Keratinocyte (primary cell): ENCODE results near the gene SFXN2. TPM values are rescaled to one million over a fixed set of nuclear protein-coding genes. Genes with fewer than 3 reads are reported as not detected.

Source experiments
- DNase-seq: peaks from one replicate; pipeline ENCODE4 v3.0.0-alpha.2; 2011; ENCODE audit warnings: low read depth, missing footprints, low spot score
- FAIRE-seq: peaks from 2 replicates; lab custom pipeline; 2011; peaks lifted over from hg19 to GRCh38; lab: Jason Lieb, UNC
- H2AFZ ChIP-seq: 2 replicates; pipeline ENCODE4 v1.6.0; 2012; ENCODE audit warnings: low read length, control low read depth, inconsistent platforms; ENCODE audit not compliant: control insufficient read depth
- H3K27ac ChIP-seq: 2 replicates; pipeline ENCODE4 v1.5.1; 2011; ENCODE audit warnings: low read length; ENCODE audit not compliant: control insufficient read depth, insufficient read depth
- H3K27me3 ChIP-seq: 3 replicates; pipeline ENCODE4 v1.6.0; 2011; ENCODE audit warnings: low read length; ENCODE audit not compliant: control insufficient read depth, insufficient read depth; ENCODE audit errors: extremely low read depth
- H3K36me3 ChIP-seq, 2 experiments: 2 replicates in 1 of 2; 3 replicates in 1 of 2; pipeline ENCODE4 v1.5.1; 2011; ENCODE audit warnings: low read length in 2 of 2, mild to moderate bottlenecking in 1 of 2; ENCODE audit not compliant: control insufficient read depth in 2 of 2, insufficient read depth in 2 of 2; ENCODE audit errors: extremely low read depth in 1 of 2
- H3K4me1 ChIP-seq: 3 replicates; pipeline ENCODE4 v1.5.1; 2011; ENCODE audit warnings: low read length; ENCODE audit not compliant: control insufficient read depth, insufficient read depth; ENCODE audit errors: extremely low read depth
- H3K4me2 ChIP-seq: 3 replicates; pipeline ENCODE4 v1.6.0; 2011; ENCODE audit warnings: low read depth, low read length; ENCODE audit not compliant: control insufficient read depth, insufficient read depth; ENCODE audit errors: extremely low read depth
- H3K4me3 ChIP-seq, 3 experiments: fragments of 200-600 bp in 1 of 3; sonication (generic) in 1 of 3; 2 replicates in 2 of 3; 3 replicates in 1 of 3; pipeline ENCODE4 v1.5.1; 2011 to 2016; ENCODE audit warnings: low read length in 3 of 3, mild to moderate bottlenecking in 3 of 3, control low read depth in 2 of 3, inconsistent platforms in 1 of 3, low read depth in 1 of 3, mixed read lengths in 1 of 3, mixed run types in 1 of 3, moderate library complexity in 1 of 3; ENCODE audit not compliant: control insufficient read depth in 2 of 3, insufficient read depth in 2 of 3; ENCODE audit errors: extremely low read depth in 1 of 3
- H3K79me2 ChIP-seq: 2 replicates; pipeline ENCODE4 v1.6.0; 2012; ENCODE audit warnings: low read length; ENCODE audit not compliant: control insufficient read depth, insufficient read depth
- H3K9ac ChIP-seq: 3 replicates; pipeline ENCODE4 v1.6.0; 2011; ENCODE audit warnings: low read length; ENCODE audit not compliant: control insufficient read depth, insufficient read depth; ENCODE audit errors: extremely low read depth
- H3K9me1 ChIP-seq: 3 replicates; pipeline ENCODE4 v1.6.0; 2011; ENCODE audit warnings: low read length; ENCODE audit not compliant: control insufficient read depth, insufficient read depth; ENCODE audit errors: extremely low read depth
- H3K9me3 ChIP-seq: 2 replicates; pipeline ENCODE4 v1.5.1; 2012; ENCODE audit warnings: low read depth, low read length; ENCODE audit not compliant: control insufficient read depth
- H4K20me1 ChIP-seq: 3 replicates; pipeline ENCODE4 v1.6.0; 2011; ENCODE audit warnings: low read length; ENCODE audit not compliant: control insufficient read depth, insufficient read depth; ENCODE audit errors: extremely low read depth
- CTCF ChIP-seq, 3 experiments: IDR thresholded peaks in 1 of 3; conservative IDR thresholded peaks in 1 of 3; optimal IDR thresholded peaks in 1 of 3; 2 replicates in 2 of 3; 3 replicates in 1 of 3; pipeline versions ENCODE3 to v1.5.1; 2011; ENCODE audit warnings: low read length in 3 of 3, mild to moderate bottlenecking in 3 of 3, moderate library complexity in 2 of 3, control low read depth in 1 of 3, inconsistent platforms in 1 of 3; ENCODE audit not compliant: insufficient read depth in 2 of 3; ENCODE audit errors: extremely low read depth in 1 of 3
- EZH2 ChIP-seq: IDR thresholded peaks from one replicate; pipeline ENCODE4 v1.6.1; 2012; ENCODE audit warnings: inconsistent platforms, mild to moderate bottlenecking, low read length, moderate library complexity
- dilution Hi-C: fragments of 300-500 bp; cut with MboI; formaldehyde crosslinking; loops from one replicate; pipeline ENCODE4 v1.7.0; 2020; ENCODE audit warnings: low sequenced_read_pairs; ENCODE audit not compliant: extremely low pct_ligation_motif_present
- polyA plus RNA-seq, 5 experiments: library from polyadenylated mRNA; depleted of rRNA in 3 of 5; stranded (reverse) in 3 of 5; stranded (forward) in 1 of 5; unstranded in 1 of 5; fragments of >200 nt; gene quantifications; 1 replicate in 1 of 5; 2 replicates in 3 of 5; 3 replicates in 1 of 5; pipeline versions ENCODE4 v1.2.1 to v1.2.3, GENCODE V29; 2011 to 2012; ENCODE audit warnings: missing spikeins in 2 of 5, low read depth in 1 of 5, low replicate concordance in 1 of 5

SFXN2 gene
- polyA plus RNA-seq, 1 donor (not counting 4 experiments of a cell fraction or from before 2014, with no cell fraction given) = 5.0 TPM

GRCh38 chr10:102738692-102739121 lies 24.3 kb downstream of the SFXN2 start:
- H3K9me3 ChIP-seq = no peaks in the 10 kb centered on the region
- dilution Hi-C loops = no loop called here
- TF ChIP-seq CTCF (optimal IDR thresholded peaks at IDR 0.05 in 1 of 3, IDR thresholded peaks at IDR 0.05 in 1 of 3, conservative IDR thresholded peaks at IDR 0.05 in 1 of 3; ENCODE audit: extremely low read depth in 1 of 3, insufficient read depth in 2 of 3, low read length in 3 of 3) (no peak), EZH2 (no peak)
- no peaks in the 10 kb centered on the region for H3K79me2 ChIP-seq
- FAIRE-seq (no peak), DNase-seq (no peak)
- no peak overlapping the region for H3K9ac ChIP-seq
- H3K9me1 ChIP-seq = no peaks in the 10 kb centered on the region
- H3K4me1 ChIP-seq = peaks cover 4% of the 10 kb centered on the region
- H3K27ac ChIP-seq = no peak overlapping the region
- no peaks in the 10 kb centered on the region for H4K20me1 ChIP-seq
- H2AFZ ChIP-seq = no peak overlapping the region
- peaks cover 0 to 8% of the 10 kb centered on the region in 2 experiments for H3K36me3 ChIP-seq
- H3K27me3 ChIP-seq = no peaks in the 10 kb centered on the region
- H3K4me2 ChIP-seq = no peak overlapping the region
- no peak overlapping the region for H3K4me3 ChIP-seq

GRCh38 chr10:102740229-102740628 lies 25.8 kb downstream of the SFXN2 start:
- no peak for FAIRE-seq
- Histone ChIP-seq H3K27ac (no peak overlapping the region), H3K4me3 (no peak overlapping the region), H3K27me3 (no peaks in the 10 kb centered on the region), H3K36me3 (peaks cover 0 to 4% of the 10 kb centered on the region in 2 experiments), H4K20me1 (no peaks in the 10 kb centered on the region), H3K9me3 (no peaks in the 10 kb centered on the region), H3K4me1 (peaks cover 13% of the 10 kb centered on the region), H3K9me1 (no peaks in the 10 kb centered on the region), H3K4me2 (no peak overlapping the region), H3K9ac (no peak overlapping the region), H3K79me2 (peaks cover 14% of the 10 kb centered on the region), H2AFZ (no peak overlapping the region)
- dilution Hi-C loops = no loop called here
- DNase-seq = no peak
- no peak for TF ChIP-seq CTCF (optimal IDR thresholded peaks at IDR 0.05 in 1 of 3, IDR thresholded peaks at IDR 0.05 in 1 of 3, conservative IDR thresholded peaks at IDR 0.05 in 1 of 3; ENCODE audit: extremely low read depth in 1 of 3, insufficient read depth in 2 of 3, low read length in 3 of 3)
- TF ChIP-seq EZH2 = no peak
